GM12874 (cell line): ENCODE results near the gene CARD8.

Source experiments
- TF ChIP-seq, protein P1 (sequence below): IDR thresholded peaks from 2 replicates; pipeline ENCODE4 v1.5.1; 2011; ENCODE audit warnings: low read depth, mild to moderate bottlenecking, control low read depth, low read length, moderate library complexity; ENCODE audit not compliant: insufficient read depth

CARD8 gene

GRCh38 chr19:48295458-48295857, 39.7 kb upstream of the CARD8 start:
- TF ChIP-seq, protein P1, sequence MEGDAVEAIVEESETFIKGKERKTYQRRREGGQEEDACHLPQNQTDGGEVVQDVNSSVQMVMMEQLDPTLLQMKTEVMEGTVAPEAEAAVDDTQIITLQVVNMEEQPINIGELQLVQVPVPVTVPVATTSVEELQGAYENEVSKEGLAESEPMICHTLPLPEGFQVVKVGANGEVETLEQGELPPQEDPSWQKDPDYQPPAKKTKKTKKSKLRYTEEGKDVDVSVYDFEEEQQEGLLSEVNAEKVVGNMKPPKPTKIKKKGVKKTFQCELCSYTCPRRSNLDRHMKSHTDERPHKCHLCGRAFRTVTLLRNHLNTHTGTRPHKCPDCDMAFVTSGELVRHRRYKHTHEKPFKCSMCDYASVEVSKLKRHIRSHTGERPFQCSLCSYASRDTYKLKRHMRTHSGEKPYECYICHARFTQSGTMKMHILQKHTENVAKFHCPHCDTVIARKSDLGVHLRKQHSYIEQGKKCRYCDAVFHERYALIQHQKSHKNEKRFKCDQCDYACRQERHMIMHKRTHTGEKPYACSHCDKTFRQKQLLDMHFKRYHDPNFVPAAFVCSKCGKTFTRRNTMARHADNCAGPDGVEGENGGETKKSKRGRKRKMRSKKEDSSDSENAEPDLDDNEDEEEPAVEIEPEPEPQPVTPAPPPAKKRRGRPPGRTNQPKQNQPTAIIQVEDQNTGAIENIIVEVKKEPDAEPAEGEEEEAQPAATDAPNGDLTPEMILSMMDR: no peak

- TF ChIP-seq, protein P1: no peak
These were observed 37.1 kb upstream of the CARD8 start for GRCh38 chr19:48292798-48293197.

DNA sequence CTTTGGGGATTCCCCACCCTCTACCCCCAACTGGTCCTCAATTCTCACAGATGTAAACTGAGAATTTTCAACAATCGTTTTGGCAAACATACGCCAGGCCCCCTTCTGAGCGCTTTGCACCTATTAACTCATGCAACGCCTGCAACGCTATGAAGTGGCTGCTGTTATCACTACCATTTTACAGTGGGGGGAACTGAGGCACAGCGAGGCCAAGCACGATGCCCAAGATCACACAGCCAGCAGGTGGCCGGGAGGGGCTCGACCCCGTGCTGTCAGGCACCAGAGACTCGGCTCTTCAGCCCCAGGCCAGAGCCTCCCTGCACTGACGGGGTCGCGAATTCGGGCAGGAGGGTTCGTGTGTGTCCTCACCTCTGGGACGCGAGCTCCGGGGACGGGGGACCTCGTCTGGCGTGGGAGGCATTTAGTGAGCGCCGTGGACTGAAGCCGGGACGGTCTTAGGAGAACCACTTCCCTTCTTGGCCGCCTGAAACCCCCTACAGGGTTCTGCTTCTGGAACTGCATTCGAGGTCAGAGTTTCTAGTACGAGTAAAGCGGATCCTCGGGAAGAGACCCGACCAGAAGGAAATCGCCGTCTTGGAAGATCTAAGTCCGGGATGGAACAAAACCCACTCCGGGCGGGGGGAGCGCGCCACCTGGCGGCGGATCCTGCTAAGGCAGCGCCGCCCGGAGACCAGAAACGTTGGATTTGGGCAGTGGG, 35.2 kb upstream of the CARD8 start:
- TF ChIP-seq, protein P1: peak; percentile 98

DNA sequence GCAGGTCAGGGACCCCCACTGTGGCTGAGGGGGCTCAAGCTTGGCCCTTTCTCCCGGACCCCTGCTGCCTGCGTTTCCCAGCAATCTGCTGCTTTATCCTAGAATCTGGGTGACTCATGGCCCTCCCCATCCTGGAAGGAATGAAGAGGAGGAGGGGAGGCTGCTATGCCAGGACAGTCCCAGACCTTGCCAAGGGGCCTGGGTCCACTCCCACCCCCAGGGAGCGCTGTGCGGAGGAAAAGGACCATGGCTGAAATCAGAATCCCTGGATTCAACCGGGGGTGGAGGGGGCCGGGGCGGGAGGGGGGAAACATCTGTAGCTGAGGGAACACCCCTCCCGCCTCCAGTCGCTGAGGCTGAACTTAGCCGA, 34.7 kb upstream of the CARD8 start:
- TF ChIP-seq, protein P1: no peak

- TF ChIP-seq, protein P1: no peak
These were observed 32.0 kb upstream of the CARD8 start for GRCh38 chr19:48287748-48288147.

DNA sequence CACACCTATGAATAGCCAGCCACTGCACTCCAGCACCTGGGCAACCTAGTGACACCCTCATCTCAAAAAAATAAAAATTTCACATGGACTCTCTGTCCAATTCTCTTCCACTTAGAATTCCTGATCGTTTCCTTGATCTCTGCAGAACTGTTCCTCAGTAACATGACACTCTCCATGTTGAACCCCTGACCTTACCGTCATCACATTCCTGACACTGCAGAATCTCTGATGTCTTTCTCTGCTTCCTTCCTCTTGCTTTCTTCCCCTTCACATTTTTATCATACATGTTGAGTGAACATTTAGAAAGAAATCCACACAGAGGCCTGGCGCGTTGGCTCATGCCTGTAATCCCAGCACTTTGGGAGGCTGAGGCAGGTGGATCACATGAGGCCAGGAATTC, 29.2 kb upstream of the CARD8 start:
- TF ChIP-seq, protein P1: no peak

GRCh38 chr19:48283908-48284307, 28.2 kb upstream of the CARD8 start:
- TF ChIP-seq, protein P1: no peak
